NCI-H748 treated with DMSO at 0.1 percent for 48 hours (cell line): ENCODE data around the gene MAPRE2.
"Not testable (repeated sequence)": the region's sequence is repeated elsewhere in the genome, so short reads cannot be mapped to it uniquely, and the experiment has no call there.

ENCODE experiments used
- DNase-seq: peaks from one replicate; lab custom pipeline; 2025; lab: John Stamatoyannopoulos, UW

The MAPRE2 gene

DNA sequence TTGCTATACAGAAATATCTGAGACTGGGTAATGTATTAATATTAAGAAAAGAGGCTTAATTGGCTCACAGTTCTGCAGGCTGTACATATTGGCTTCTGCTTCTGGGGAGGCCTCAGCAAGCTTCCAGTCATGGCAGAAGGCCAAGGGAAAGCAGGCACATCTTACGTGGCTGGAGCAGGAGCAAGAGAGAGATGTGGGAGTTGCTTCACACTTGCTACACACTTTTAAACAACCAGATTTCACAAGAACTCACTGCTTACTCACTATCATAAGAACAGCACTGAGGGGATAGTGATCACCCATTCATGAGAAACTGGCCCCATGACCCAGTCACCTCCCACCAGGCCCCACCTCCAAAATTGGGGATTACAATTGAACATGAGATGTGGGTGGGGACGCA, 50.6 kb downstream of the MAPRE2 start:
- no peak for DNase-seq

DNA sequence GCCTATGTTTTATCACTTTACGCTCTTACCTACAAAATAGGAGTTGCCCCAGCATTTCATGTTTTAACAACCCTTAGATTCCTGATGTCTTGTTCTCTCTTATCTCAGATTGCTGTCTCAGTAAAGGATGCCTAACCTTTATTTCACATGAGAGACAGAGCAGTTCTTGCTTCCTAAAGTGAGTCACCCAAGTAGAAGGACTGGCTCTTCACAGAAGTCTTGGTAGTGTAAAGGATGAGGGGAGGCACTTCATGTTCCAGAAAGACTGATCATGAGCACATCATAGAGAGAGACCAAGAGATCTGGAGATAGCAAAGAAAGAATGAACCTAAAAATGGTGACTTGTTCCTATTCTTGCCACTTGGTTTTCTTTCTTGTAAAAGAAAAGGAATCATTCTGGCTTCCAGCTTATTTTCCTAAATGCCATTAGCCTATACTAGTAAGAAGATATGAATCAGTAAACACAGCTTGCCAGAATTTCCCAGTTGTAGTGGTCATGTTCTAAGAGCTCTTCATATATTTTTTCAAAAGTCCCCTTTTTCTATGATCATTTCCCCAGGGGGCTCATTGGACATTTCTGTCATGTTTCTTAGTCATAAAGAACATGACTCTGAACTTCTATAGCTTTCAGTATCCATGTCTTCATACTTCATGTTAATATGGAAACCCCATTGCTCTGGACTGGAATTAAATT, 54.9 kb downstream of the MAPRE2 start:
- DNase-seq = no peak

GRCh38 chr18:35096677-35097011, 55.4 kb downstream of the MAPRE2 start:
- no peak for DNase-seq

GRCh38 chr18:35097195-35097594, 56.0 kb downstream of the MAPRE2 start:
- no peak for DNase-seq

DNA sequence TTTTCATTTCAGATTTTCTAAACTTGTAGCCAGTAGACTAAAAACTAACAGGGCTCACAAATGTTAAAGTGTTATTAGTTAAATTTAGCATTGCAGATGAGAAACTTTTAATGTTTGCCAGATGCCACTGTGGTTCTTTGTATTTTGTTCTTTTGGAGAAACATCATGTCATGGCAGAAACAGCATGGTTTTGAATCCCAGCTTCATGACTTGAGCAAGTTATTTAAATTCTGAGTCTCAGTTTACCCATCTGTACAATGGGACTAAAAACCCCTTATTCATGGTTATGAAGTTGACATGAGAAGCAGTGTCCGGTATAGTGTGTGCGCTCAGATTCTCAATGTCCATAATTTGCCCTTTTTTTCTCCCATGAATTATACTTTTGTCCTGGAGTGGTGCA, 56.5 kb downstream of the MAPRE2 start:
- no peak for DNase-seq

DNA sequence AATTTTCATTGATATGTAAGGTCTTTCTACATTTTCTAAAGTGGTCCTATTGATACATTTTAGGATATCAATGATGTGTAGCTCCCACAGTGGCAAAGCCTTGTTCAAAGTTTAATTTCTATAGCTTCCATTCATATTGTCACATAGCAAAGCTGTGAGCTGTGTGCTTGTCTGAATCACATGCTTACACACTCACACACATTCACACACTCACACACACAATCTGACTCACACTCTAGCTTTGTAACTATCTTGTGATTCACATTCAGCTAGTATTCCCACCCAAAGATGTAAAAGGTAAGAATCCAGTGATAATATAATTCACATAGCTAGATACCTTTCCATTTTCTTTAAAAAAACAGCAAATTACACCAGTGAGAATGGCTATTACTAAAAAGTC, 58.7 kb downstream of the MAPRE2 start:
- DNase-seq = no peak

- no peak for DNase-seq
Measured at GRCh38 chr18:35104391-35105051, 63.3 kb downstream of the MAPRE2 start.

DNA sequence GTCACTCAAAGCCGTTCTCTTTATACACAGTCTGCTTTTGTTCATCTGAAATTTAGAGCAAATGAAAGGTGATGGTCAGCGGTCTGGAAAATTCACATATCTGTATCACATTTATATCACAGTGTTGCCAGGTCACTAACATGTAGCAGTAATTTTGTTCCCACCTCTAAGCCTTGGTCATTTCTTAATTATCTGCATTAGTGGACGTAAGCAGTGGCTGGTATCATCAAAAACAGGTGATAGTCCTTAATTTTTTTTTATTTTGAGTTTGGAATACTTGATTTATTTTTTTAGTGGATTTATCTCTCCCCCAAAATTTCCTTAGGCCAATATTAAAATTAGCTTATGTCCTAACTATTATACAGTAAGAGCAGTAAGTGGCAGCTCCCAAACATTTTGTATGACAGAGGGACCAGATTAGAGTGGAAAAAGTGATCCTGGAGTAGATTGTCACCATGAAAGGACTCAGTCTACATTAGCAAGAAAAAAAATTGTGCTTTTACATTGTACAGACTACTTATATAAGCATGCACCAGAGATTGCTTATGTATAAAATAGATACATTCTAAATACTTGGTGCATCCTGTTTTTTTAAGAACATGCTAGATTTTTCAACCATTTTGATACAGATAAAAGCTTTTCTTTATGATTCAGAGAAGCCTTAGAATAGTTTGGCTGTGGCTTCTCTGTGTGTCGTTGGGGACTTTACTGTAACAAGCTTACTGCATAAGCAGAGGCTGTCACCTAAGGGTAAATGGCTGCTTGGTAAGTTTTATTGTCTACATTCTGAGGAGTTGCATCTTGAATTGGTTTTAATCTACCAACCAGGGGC, 65.0 kb downstream of the MAPRE2 start:
- no peak for DNase-seq

- no peak for DNase-seq
Measured at GRCh38 chr18:35106845-35107148, 65.6 kb downstream of the MAPRE2 start.

DNA sequence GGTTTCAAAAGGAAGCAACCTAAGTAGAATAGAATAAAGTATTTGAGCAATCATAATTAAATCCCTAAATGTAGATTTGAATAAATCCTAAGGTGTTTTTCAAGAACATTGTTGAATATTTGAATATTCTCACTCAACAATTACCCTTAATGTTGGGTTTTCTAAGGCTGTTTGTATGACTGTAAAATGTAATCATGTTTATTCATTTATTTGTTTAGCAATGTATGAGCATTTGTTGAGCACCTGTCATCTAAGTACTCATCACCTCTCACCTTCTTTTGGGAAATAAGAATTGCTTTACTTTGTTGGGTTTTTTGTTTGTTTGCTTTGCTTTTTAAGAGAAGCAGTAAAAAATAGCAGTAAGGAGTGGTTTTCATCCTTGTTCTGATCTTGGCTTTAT, 66.0 kb downstream of the MAPRE2 start:
- no peak for DNase-seq

DNA sequence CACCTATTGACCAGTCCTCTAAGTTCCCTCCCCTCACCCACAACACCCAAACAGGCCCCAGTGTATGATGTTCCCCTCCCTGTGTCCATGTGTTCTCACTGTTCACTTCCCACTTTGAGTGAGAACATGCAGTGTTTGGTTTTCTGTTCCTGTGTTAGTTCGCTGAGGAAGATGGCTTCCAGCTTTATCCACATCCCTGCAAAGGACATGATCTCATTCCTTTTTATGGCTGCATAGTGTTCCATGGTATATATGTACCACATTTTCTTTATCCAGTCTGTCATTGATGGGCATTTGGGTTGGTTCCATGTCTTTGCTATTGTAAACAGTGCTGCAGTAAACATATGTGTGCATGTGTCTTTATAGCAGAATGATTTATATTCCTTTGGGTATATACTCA, 66.9 kb downstream of the MAPRE2 start:
- DNase-seq = not testable (repeated sequence)

GRCh38 chr18:35110059-35110458, 68.8 kb downstream of the MAPRE2 start:
- no peak for DNase-seq

- no peak for DNase-seq
Measured at GRCh38 chr18:35110554-35111485, 69.6 kb downstream of the MAPRE2 start.

DNA sequence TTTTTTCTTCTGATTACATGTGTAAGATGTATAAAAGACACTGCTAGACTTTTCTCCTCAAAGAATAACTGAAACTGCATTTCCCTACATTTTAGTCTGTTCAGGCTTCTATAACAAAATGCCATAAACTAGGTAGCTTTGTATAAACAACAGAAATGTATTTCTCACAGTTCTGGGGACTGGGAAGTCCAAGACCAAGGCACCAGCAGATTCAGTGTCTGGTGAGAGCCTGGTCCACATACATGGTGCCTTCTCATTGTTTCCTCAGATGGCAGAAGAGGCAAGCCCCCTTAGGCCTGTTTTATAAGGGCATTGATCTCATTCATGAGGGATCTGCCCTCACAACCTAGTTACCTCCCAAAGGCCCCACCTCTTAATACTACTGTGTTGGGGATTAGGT, 71.5 kb downstream of the MAPRE2 start:
- no peak for DNase-seq

GRCh38 chr18:35114305-35114704, 73.1 kb downstream of the MAPRE2 start:
- DNase-seq = no peak

GRCh38 chr18:35116784-35117318, 75.6 kb downstream of the MAPRE2 start:
- no peak for DNase-seq

DNA sequence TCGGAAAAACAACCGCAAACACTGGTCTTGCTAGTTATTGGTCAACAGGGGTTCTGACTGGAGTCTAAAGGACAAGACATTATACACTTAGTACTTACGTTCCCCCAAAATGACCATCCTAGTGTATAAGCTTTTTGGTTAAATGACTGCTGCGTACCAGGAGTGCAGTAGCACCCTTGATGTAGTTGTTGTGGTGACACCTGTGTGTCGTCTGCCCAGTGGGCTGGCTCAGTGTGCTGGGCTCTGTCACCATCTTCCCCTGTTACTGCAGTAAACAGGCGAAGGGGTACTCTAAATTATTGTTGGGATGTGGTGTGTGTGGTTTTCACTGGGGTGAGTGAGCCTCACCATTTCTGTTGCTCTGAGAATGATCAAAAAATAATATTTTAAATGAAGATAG, 76.2 kb downstream of the MAPRE2 start:
- no peak for DNase-seq

DNA sequence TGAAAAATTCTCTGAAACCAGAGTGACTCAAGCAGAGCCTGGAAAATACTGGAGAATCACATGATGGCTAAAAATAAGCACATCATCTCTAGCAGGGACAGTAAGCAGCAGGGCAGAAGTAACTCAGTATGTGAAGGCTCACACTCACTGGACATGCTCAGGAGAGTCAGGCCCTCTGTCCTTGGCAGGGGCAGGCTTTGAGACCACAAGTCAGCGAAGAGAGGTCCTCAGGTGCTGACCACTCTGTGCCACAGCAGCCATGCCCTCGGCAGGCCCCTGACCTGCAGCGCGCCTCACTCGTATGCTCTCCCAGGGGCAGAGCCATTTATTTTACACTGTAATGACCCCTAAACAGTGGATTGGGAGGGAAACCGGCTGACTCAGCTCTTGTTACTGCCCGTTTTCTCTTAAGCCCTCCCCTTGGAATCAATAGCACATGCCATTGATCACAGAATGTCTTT, 76.8 kb downstream of the MAPRE2 start:
- no peak for DNase-seq

DNA sequence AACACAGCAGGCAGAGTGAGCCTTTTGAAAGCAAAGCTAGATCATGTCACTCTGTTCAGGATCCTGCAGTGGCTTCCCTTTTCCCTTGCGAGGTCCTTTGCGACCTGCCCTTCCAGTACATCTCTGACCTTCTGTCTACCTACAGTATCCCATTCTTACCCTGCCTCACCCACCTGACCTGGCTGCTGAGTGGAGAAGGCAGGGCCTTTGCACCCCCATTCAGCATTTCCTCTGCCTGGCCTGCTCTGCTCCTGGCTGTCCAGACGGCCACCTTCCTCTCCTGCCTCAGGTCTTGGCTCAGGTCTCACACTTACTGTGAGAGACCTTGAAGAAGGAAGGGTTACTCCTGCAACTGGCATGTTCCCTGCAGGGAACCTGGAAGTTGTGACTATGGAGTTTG, 77.4 kb downstream of the MAPRE2 start:
- no peak for DNase-seq

GRCh38 chr18:35121038-35121437, 79.8 kb downstream of the MAPRE2 start:
- DNase-seq = no peak

- no peak for DNase-seq
Measured at GRCh38 chr18:35121531-35121930, 80.3 kb downstream of the MAPRE2 start.
